ENCODE data around the gene HOXD4.

The HOXD4 gene

DNA sequence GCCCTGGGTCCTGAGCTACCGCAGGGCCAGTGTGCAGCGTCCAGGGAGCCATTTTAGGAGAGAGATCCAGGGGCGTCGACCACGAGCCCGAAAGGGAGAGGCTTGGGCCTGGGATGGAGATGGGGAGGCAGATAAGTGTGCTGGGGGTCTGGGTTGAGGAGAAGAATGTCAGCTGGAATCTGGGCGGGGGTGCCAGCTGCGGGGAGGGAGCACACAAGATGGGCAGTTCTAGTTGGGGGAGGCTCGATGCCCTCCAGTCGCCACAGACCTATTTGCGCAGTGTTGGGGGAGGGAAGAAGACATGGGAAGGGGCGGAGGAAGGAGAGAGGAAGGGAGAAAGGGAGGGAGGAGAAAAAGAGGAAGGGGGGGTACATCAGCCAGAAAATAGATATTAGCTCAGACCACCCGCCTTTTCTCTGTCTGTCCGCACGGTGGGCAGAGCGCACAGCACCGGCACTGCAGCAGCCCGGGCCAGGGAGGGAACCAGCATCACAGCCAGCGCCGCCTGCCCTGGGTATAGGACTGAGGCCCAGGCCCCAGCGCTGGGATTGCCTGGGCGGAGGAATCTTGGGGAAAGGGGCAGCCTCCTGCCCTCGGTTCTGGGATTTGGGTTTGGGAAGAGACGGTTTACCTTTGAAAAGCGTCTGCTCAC lies 46.1 kb upstream of the HOXD4 start (continued):
- TF ChIP-seq, protein P1, sequence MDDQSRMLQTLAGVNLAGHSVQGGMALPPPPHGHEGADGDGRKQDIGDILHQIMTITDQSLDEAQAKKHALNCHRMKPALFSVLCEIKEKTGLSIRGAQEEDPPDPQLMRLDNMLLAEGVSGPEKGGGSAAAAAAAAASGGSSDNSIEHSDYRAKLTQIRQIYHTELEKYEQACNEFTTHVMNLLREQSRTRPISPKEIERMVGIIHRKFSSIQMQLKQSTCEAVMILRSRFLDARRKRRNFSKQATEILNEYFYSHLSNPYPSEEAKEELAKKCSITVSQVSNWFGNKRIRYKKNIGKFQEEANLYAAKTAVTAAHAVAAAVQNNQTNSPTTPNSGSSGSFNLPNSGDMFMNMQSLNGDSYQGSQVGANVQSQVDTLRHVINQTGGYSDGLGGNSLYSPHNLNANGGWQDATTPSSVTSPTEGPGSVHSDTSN (CRISPR knock-in tag; IDR thresholded peaks at IDR 0.05): no peak
- TF ChIP-seq HOXD13 (CRISPR knock-in tag; IDR thresholded peaks at IDR 0.05; ENCODE audit: borderline replicate concordance) (no peak), ZNF776 (tag by site-specific recombination; IDR thresholded peaks at IDR 0.05; ENCODE audit: borderline replicate concordance) (no peak), KLF8 (tag by site-specific recombination; IDR thresholded peaks at IDR 0.05) (peak; percentile 96), ZNF311 (tag by site-specific recombination; IDR thresholded peaks at IDR 0.05; ENCODE audit: borderline replicate concordance) (no peak), ZXDB (tag by site-specific recombination; IDR thresholded peaks at IDR 0.05) (peak; percentile 70), ZNF561 (tag by site-specific recombination; IDR thresholded peaks at IDR 0.05; ENCODE audit: borderline replicate concordance) (no peak), ZNF138 (tag by site-specific recombination; IDR thresholded peaks at IDR 0.05; ENCODE audit: borderline replicate concordance) (no peak), ZBTB8A (tag by site-specific recombination; IDR thresholded peaks at IDR 0.05) (peak; percentile 81), ZNF335 (tag by site-specific recombination; conservative IDR thresholded peaks at IDR 0.05) (peak; percentile 18), KLF10 (tag by site-specific recombination; IDR thresholded peaks at IDR 0.05) (no peak), GLIS1 (tag by site-specific recombination; IDR thresholded peaks at IDR 0.05) (peak; percentile 90), IKZF3 (tag by site-specific recombination; IDR thresholded peaks at IDR 0.05) (peak; percentile 86), ZNF184 (tag by site-specific recombination; IDR thresholded peaks at IDR 0.05) (no peak), ZNF792 (tag by site-specific recombination; IDR thresholded peaks at IDR 0.05) (no peak), ZNF394 (tag by site-specific recombination; IDR thresholded peaks at IDR 0.05; ENCODE audit: borderline replicate concordance) (no peak), ZNF426 (tag by site-specific recombination; IDR thresholded peaks at IDR 0.05) (no peak), ZNF248 (tag by site-specific recombination; IDR thresholded peaks at IDR 0.05) (no peak), ZNF585B (tag by site-specific recombination; IDR thresholded peaks at IDR 0.05) (no peak), ZFP69B (tag by site-specific recombination; IDR thresholded peaks at IDR 0.05) (peak; percentile 21; the same call in 1 of the 2 replicates), ZNF514 (tag by site-specific recombination; IDR thresholded peaks at IDR 0.05) (no peak), ZNF837 (tag by site-specific recombination; IDR thresholded peaks at IDR 0.05) (no peak), ZNF623 (tag by site-specific recombination; IDR thresholded peaks at IDR 0.05) (no peak), HOXC10 (CRISPR knock-in tag; IDR thresholded peaks at IDR 0.05) (no peak), WT1 (tag by site-specific recombination; IDR thresholded peaks at IDR 0.05) (peak; percentile 83), ZNF626 (tag by site-specific recombination; IDR thresholded peaks at IDR 0.05) (no peak), SP7 (tag by site-specific recombination; IDR thresholded peaks at IDR 0.05) (0 out of 2 replicates have a peak, but pooled peaks have one; percentile 21), ZNF174 (tag by site-specific recombination; IDR thresholded peaks at IDR 0.05) (no peak)
- TF ChIP-seq, protein P2, sequence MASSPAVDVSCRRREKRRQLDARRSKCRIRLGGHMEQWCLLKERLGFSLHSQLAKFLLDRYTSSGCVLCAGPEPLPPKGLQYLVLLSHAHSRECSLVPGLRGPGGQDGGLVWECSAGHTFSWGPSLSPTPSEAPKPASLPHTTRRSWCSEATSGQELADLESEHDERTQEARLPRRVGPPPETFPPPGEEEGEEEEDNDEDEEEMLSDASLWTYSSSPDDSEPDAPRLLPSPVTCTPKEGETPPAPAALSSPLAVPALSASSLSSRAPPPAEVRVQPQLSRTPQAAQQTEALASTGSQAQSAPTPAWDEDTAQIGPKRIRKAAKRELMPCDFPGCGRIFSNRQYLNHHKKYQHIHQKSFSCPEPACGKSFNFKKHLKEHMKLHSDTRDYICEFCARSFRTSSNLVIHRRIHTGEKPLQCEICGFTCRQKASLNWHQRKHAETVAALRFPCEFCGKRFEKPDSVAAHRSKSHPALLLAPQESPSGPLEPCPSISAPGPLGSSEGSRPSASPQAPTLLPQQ (tag by site-specific recombination; IDR thresholded peaks at IDR 0.05): peak; percentile 58
- TF ChIP-seq, protein P3, sequence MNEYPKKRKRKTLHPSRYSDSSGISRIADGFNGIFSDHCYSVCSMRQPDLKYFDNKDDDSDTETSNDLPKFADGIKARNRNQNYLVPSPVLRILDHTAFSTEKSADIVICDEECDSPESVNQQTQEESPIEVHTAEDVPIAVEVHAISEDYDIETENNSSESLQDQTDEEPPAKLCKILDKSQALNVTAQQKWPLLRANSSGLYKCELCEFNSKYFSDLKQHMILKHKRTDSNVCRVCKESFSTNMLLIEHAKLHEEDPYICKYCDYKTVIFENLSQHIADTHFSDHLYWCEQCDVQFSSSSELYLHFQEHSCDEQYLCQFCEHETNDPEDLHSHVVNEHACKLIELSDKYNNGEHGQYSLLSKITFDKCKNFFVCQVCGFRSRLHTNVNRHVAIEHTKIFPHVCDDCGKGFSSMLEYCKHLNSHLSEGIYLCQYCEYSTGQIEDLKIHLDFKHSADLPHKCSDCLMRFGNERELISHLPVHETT (tag by site-specific recombination; IDR thresholded peaks at IDR 0.05): no peak
- TF ChIP-seq, protein P4, sequence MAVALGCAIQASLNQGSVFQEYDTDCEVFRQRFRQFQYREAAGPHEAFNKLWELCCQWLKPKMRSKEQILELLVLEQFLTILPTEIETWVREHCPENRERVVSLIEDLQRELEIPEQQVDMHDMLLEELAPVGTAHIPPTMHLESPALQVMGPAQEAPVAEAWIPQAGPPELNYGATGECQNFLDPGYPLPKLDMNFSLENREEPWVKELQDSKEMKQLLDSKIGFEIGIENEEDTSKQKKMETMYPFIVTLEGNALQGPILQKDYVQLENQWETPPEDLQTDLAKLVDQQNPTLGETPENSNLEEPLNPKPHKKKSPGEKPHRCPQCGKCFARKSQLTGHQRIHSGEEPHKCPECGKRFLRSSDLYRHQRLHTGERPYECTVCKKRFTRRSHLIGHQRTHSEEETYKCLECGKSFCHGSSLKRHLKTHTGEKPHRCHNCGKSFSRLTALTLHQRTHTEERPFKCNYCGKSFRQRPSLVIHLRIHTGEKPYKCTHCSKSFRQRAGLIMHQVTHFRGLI (tag by site-specific recombination; IDR thresholded peaks at IDR 0.05): no peak
- TF ChIP-seq, protein P5, sequence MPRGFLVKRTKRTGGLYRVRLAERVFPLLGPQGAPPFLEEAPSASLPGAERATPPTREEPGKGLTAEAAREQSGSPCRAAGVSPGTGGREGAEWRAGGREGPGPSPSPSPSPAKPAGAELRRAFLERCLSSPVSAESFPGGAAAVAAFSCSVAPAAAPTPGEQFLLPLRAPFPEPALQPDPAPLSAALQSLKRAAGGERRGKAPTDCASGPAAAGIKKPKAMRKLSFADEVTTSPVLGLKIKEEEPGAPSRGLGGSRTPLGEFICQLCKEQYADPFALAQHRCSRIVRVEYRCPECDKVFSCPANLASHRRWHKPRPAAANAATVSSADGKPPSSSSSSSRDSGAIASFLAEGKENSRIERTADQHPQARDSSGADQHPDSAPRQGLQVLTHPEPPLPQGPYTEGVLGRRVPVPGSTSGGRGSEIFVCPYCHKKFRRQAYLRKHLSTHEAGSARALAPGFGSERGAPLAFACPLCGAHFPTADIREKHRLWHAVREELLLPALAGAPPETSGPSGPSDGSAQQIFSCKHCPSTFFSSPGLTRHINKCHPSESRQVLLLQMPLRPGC (tag by site-specific recombination; IDR thresholded peaks at IDR 0.05): no peak
- TF ChIP-seq, protein P6, sequence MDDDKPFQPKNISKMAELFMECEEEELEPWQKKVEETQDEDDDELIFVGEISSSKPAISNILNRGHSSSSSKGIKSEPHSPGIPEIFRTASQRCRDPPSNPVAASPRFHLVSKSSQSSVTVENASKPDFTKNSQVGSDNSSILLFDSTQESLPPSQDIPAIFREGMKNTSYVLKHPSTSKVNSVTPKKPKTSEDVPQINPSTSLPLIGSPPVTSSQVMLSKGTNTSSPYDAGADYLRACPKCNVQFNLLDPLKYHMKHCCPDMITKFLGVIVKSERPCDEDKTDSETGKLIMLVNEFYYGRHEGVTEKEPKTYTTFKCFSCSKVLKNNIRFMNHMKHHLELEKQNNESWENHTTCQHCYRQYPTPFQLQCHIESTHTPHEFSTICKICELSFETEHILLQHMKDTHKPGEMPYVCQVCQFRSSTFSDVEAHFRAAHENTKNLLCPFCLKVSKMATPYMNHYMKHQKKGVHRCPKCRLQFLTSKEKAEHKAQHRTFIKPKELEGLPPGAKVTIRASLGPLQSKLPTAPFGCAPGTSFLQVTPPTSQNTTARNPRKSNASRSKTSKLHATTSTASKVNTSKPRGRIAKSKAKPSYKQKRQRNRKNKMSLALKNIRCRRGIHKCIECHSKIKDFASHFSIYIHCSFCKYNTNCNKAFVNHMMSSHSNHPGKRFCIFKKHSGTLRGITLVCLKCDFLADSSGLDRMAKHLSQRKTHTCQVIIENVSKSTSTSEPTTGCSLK (tag by site-specific recombination; IDR thresholded peaks at IDR 0.05): no peak
